NB4 (cell line): ENCODE measurements around the gene CD3E.

Experiments
- DNase-seq: peaks from one replicate; pipeline ENCODE4 v3.0.0; 2010; ENCODE audit warnings: low read depth
- H3K4me3 ChIP-seq: one replicate; pipeline ENCODE4 v1.5.1; 2011; ENCODE audit warnings: mild to moderate bottlenecking, low read depth, low read length, moderate library complexity
- MYC ChIP-seq: IDR thresholded peaks from 2 replicates; pipeline ENCODE4 v1.6.1; 2011; ENCODE audit warnings: low read depth, low read length
- POLR2A ChIP-seq: IDR thresholded peaks from 2 replicates; pipeline ENCODE4 v1.6.1; 2011; ENCODE audit warnings: mild to moderate bottlenecking; ENCODE audit not compliant: insufficient read length; ENCODE audit errors: extremely low read depth
- TF ChIP-seq, protein P1 (sequence below): IDR thresholded peaks from 2 replicates; pipeline ENCODE4 v1.6.1; 2011; ENCODE audit warnings: low read depth, low read length
- TF ChIP-seq, protein P2 (sequence below): IDR thresholded peaks from one replicate; pipeline ENCODE4 v1.5.1; 2012; ENCODE audit warnings: low read depth, low read length

The CD3E gene

GRCh38 chr11:118274186-118274585, 30.3 kb upstream of the CD3E start:
- TF ChIP-seq POLR2A (no peak), MYC (no peak)
- TF ChIP-seq, protein P1, sequence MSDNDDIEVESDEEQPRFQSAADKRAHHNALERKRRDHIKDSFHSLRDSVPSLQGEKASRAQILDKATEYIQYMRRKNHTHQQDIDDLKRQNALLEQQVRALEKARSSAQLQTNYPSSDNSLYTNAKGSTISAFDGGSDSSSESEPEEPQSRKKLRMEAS, result no peak
- TF ChIP-seq, protein P2, sequence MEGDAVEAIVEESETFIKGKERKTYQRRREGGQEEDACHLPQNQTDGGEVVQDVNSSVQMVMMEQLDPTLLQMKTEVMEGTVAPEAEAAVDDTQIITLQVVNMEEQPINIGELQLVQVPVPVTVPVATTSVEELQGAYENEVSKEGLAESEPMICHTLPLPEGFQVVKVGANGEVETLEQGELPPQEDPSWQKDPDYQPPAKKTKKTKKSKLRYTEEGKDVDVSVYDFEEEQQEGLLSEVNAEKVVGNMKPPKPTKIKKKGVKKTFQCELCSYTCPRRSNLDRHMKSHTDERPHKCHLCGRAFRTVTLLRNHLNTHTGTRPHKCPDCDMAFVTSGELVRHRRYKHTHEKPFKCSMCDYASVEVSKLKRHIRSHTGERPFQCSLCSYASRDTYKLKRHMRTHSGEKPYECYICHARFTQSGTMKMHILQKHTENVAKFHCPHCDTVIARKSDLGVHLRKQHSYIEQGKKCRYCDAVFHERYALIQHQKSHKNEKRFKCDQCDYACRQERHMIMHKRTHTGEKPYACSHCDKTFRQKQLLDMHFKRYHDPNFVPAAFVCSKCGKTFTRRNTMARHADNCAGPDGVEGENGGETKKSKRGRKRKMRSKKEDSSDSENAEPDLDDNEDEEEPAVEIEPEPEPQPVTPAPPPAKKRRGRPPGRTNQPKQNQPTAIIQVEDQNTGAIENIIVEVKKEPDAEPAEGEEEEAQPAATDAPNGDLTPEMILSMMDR, result no peak
- no peak for DNase-seq

GRCh38 chr11:118275176-118275575, 29.4 kb upstream of the CD3E start:
- no peak for DNase-seq
- no peak overlapping the region for H3K4me3 ChIP-seq
- TF ChIP-seq, protein P2, result no peak
- TF ChIP-seq POLR2A, result no peak
- TF ChIP-seq, protein P1, result no peak
- no peak for TF ChIP-seq MYC

More at GRCh38 chr11:118274186-118274585, 30.3 kb upstream of the CD3E start:
- no peak overlapping the region for H3K4me3 ChIP-seq

DNA sequence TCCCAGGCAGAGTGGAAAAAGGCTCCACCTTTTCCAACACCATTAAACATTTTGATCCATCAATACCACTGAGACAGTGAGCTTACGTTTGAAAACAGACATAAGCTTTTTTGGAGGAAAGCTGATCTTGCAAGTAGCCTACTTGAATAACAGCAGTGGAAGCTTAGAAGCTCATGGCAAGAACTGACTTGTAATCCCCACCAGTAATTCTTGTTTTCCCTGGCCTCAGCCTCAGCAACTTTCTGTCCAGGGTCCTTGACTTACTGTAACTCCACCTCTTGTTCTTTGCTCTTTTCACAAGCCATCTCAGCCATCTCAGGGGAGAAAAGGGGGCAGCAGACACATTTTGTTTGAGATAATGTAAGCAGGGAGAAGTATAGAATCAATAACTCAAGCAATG, 28.1 kb upstream of the CD3E start:
- no peak for DNase-seq
- TF ChIP-seq, protein P1, result no peak
- TF ChIP-seq, protein P2, result no peak
- no peak for TF ChIP-seq MYC
- no peak for TF ChIP-seq POLR2A
- H3K4me3 ChIP-seq, result no peak overlapping the region

GRCh38 chr11:118277312-118277711, 27.2 kb upstream of the CD3E start:
- TF ChIP-seq, protein P1, result no peak
- TF ChIP-seq POLR2A (no peak), MYC (no peak)
- TF ChIP-seq, protein P2, result no peak
- H3K4me3 ChIP-seq, result no peak overlapping the region
- peak; percentile 17 for DNase-seq

DNA sequence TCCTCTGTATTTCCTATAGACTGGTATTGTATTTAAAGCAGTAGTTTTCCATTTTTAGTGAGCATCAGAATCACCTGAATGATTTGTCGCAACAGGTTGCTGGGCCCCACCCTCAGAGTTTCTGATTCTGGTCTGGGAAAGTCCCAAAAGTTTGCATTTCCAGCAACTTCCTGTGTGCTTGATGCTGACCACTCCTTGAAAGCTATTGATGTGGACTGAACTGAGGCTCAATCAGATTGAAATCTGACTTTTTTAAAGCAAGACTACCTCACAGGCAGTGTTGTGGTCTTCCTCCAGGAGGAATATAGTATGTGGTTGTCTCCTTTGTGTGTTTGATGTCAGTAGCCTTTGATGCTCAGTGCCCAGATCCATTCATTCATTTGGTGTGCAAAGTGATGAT, 23.2 kb upstream of the CD3E start:
- no peak overlapping the region for H3K4me3 ChIP-seq
- TF ChIP-seq, protein P2, result no peak
- TF ChIP-seq, protein P1, result no peak
- TF ChIP-seq MYC (no peak), POLR2A (no peak)
- no peak for DNase-seq

DNA sequence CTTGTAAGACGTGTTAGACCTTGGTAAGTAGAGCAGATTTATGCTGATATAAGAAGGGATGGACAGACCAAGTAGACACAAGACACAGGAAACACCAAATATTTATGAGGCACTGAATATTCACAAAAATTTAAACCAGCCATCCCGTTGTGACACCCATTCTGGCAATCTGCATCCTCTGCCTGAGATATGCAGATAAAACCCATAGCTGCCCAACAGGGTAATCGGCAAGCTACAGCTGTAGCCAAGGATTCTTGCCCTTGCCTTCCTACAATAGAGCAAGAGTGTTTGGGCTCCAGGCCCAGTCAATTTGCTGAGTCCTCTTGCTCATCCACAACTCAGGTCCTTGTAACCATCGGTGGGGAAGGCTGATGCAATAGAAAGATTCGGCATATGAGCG, 21.9 kb upstream of the CD3E start:
- H3K4me3 ChIP-seq, result no peak overlapping the region
- DNase-seq, result no peak
- TF ChIP-seq, protein P1, result no peak
- TF ChIP-seq, protein P2, result no peak
- no peak for TF ChIP-seq POLR2A
- TF ChIP-seq MYC, result no peak
